Ovary (tissue), 3 donors: ENCODE data around the gene CELF2.

Source experiments
- CTCF ChIP-seq, 3 donors: fragments of 450-650 bp in 2 of 3; fragments of 200-600 bp in 1 of 3; IDR thresholded peaks; one replicate each; pipeline versions ENCODE4 v1.5.1 to v1.8.0; 2016 to 2022; ENCODE audit warnings: antibody characterized with exemption in 3 of 3, mild to moderate bottlenecking in 1 of 3
- EP300 ChIP-seq: sonication (generic); formaldehyde crosslinking; IDR thresholded peaks from one replicate; pipeline ENCODE4 v1.6.1; 2017; ENCODE audit warnings: antibody characterized with exemption
- POLR2A ChIP-seq: fragments of 450-650 bp; IDR thresholded peaks from one replicate; pipeline ENCODE4 v1.6.1; 2017; ENCODE audit warnings: antibody characterized with exemption, mild to moderate bottlenecking, moderate library complexity
- donor health status: DM: no; HTN: no; CAD: no.

DNA sequence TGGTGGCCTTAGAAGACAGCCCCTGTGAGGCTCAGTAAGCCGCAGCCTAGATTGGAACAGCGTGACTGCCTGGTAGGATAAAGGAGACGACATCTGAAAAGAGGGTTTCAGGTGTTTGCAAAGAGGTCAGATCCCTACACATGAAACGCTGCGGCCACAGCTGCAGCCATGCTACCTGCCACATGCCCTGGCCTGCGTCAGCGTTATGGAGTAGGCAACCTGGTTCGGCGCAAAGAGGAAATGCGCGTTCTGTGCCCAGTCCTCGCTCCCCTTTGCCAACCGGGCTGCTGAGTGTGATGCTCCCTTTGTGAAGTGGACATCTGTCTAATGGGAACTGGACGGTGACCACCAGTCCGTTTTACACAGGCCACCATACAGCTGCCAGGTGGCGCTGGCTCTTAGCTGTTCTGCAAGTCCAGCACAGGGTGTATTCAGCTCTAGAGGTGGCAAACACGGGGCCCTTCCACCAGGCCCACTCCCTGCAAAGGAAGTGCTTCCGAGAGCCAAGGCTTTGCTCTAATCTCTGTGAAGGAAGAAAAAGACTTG is 160.3 kb downstream of the CELF2 start:
- TF ChIP-seq CTCF (IDR thresholded peaks at IDR 0.05) (no peak), POLR2A (no peak), EP300 (no peak)
